Measurements from ENCODE around the gene COL8A2.

Gene COL8A2

DNA sequence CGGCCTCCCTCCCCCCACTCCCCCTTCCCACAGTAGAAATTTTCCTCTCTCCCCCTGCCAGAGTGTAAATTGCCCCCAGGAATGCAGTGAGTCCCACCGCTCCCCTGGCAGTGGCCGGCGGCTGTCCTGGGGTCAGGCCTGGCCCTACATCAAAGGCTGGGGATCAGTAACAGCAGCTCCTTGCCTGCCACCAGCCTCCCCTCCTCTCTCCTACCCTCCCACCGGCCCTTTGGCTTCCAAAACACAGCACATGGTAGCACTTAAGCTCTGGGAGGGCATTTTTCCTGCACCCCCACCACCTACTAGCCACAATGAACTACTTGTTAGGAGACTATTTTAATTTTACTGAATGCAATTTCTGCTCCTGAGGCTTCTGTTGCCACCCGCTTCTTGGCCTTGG is 9.0 kb upstream of the COL8A2 start:
- DNase-seq (ENCODE audit: low spot score in 2 of 2) = no peak
- no peak overlapping the region for H3K4me3 Mint-ChIP-seq
- H3K27ac Mint-ChIP-seq = no peak overlapping the region
- peaks cover 30% of the 10 kb centered on the region for H3K36me3 Mint-ChIP-seq
- H3K4me1 Mint-ChIP-seq = peaks cover 10% of the 10 kb centered on the region
- no peaks in the 10 kb centered on the region for H3K9me3 Mint-ChIP-seq
- no peak for ATAC-seq

DNA sequence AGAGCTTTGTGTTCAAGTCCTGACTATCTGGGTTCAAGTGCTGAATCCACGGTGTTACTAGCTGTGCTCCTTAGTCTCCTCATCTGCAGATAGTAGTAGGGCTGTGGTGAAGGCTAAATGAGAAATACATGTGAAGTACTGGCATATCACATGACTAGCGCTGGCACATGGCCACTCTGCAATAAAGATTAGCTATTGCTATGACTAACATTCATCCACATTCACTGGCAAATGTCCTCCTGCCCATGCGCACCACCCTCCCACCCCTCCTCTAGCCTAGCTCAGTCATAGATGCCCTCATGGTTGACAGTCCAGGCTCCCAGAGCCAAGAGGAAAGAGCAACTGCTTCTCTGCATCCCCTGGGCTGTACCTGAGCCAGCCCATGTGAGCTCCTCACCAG is 8.5 kb upstream of the COL8A2 start:
- no peak for ATAC-seq

DNA sequence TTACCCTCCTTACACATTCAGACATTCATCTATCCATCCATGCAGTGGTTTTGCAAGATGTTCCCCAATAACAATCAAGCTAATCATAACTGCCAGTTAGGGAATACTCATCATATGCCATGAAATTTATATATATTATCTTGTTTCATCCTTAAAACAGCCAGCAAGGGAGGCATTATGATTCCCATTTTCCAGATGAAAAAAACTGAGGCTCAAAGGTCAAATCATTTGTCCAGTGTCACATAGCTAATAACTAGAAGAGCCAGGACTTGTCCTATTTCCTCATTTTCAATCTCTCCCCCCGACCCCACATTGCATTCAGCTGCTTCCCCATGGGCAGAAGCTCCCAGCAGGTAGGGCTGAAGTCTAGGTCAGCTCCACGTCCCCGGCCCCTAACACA is 7.0 kb upstream of the COL8A2 start:
- Mint-ChIP-seq H3K9me3 (no peaks in the 10 kb centered on the region), H3K27ac (no peak overlapping the region), H3K4me3 (no peak overlapping the region), H3K4me1 (peaks cover 14% of the 10 kb centered on the region), H3K36me3 (peaks cover 10% of the 10 kb centered on the region)
- no peak for ATAC-seq
- no peak for DNase-seq (ENCODE audit: low spot score in 2 of 2)

More for the DNA sequence above, 8.5 kb upstream of the COL8A2 start:
- no peak overlapping the region for H3K27ac Mint-ChIP-seq
- DNase-seq (ENCODE audit: low spot score in 2 of 2) = no peak
- no peak overlapping the region for H3K4me3 Mint-ChIP-seq
- peaks cover 10% of the 10 kb centered on the region for H3K4me1 Mint-ChIP-seq
- peaks cover 24% of the 10 kb centered on the region for H3K36me3 Mint-ChIP-seq
- H3K9me3 Mint-ChIP-seq = no peaks in the 10 kb centered on the region

DNA sequence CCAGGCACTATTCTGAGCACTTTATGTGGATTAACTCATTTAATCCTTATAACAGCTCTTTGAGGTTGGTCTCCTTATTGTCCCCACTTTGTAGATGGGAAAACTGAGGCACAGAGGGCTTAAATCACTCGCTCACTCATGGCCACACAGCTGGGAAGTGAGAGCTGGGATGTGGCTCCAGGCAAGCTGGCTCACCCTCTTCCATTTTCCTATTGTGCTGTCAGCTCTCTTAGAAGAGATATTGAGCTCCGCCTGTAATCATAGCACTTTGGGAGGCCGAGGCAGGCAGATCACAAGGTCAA is 3.8 kb upstream of the COL8A2 start:
- ATAC-seq (no peak), DNase-seq (ENCODE audit: low spot score in 2 of 2) (no peak)
- Mint-ChIP-seq H3K27ac (no peak overlapping the region), H3K4me3 (no peak overlapping the region), H3K9me3 (no peaks in the 10 kb centered on the region), H3K4me1 (peaks cover 28% of the 10 kb centered on the region), H3K36me3 (no peaks in the 10 kb centered on the region)

DNA sequence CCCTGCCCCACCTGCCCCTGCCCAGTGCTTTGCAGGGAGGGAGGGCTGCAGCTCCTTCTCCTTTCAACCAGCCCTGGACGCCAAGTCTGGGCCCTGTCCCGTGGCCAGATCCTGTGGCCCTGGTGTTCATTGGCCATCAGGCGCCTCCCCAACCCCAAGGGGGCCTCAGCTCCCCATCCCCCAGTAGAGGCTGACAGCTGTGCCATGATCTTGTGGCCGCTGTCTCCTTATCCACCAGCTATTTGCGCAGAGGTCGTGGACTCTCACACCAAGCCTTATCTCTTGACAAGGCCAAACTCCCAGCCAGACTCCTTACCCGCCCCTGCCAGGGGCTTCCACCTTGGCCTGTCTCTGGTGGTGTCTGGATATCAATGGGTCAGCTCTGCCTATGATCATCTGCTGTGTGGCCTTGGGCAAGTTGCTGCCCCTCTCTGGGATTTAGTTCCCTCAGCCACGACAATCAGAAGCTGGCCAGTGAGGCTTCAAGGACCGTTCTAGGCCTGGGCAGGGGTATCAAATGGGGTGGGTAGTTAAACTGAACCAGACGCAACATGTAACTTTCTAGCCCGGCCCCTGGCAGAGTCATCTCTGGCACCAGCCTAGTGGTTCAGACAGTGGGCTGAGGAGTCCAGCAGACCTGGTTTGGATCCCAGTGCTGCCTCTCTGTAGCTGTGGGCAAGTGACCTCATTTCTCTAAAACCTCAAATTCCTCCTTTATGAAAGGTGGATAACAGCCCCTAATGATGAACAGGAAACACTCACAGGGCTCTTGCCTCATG is 3.3 kb upstream of the COL8A2 start:
- no peak for DNase-seq (ENCODE audit: low spot score in 2 of 2)
- H3K4me1 Mint-ChIP-seq = peaks cover 32% of the 10 kb centered on the region

DNA sequence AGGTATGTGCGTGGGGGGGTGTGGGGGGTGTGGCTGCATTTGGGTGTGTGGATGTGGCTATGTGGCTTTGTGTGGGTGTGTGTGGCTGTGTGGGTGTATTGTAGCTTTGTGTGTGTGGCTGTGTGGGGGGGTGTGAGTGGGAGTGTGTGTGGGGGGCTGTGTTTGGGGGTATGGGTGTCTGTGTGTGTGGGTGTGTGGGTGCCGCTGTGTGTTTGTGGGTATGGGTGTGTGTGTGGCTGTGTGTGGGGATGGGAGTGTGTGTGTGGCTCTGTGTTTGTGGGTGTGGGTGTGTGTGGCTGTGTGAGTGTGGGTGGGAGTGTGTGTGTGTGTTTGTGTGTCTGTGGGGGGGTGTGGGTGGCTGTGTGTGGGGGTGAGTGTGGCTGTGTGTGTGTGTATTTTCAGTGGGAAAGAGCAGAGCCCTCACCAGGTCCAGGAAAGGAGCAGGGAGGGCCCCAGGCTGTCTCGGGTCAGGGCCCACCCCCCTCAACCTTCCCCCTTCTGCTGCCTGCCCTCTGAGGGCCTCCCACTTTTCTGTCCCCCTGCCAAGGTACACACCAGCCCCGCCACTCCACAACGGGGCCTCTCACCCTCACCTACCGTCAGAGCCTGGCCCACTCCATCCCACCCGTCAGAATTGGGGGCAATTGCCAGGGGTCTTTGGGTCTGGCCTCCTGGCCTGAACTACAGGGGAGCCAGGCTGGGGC is 1.9 kb upstream of the COL8A2 start:
- no peaks in the 10 kb centered on the region for H3K9me3 Mint-ChIP-seq
- H3K27ac Mint-ChIP-seq = peak overlapping the region; percentile 74
- H3K4me1 Mint-ChIP-seq = peaks cover 39% of the 10 kb centered on the region
- ATAC-seq (no peak), DNase-seq (ENCODE audit: low spot score in 2 of 2) (no peak)
- H3K4me3 Mint-ChIP-seq = no peak overlapping the region
- no peaks in the 10 kb centered on the region for H3K36me3 Mint-ChIP-seq

More for the DNA sequence above, 3.3 kb upstream of the COL8A2 start:
- ATAC-seq = no peak
- no peak overlapping the region for H3K27ac Mint-ChIP-seq
- no peaks in the 10 kb centered on the region for H3K9me3 Mint-ChIP-seq
- no peak overlapping the region for H3K4me3 Mint-ChIP-seq
- no peaks in the 10 kb centered on the region for H3K36me3 Mint-ChIP-seq

DNA sequence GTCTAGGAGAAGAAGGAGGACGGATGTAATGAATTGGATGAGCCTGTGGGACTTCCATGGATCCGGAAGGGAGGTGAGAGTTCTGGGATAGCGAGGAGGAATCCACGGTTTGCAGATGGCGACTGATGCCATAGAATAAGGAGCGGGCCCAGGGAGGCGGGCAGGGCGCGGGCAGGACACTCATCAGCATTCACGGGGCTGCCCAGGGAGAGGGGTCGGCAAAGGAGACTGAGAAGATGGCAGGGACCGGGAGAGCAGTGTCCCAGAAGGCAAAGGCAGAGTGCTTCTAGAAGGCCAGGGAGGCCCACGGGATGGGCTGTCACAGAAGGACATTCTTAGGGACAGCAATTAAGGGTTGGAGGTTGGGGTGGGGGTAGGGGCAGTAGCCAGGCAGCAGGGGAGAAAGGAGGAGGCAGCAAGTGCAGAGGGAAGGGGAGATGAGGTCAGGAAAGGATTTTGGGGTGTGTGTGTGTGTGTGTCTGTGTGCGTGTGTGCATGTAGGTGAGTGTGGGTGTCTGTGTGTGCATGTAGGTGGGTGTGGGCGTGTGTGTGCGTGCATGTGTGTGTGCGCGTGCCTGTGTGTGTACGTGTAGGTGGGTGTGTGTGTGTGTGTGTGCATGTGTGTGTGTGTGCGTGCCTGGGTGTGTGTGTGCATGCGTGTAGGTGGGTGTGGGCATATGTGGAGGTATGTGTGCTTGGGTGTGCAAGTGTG is 1.1 kb upstream of the COL8A2 start:
- H3K4me1 Mint-ChIP-seq = peaks cover 39% of the 10 kb centered on the region
- ATAC-seq (no peak), DNase-seq (ENCODE audit: low spot score in 2 of 2) (no peak)
- no peaks in the 10 kb centered on the region for H3K9me3 Mint-ChIP-seq
- no peaks in the 10 kb centered on the region for H3K36me3 Mint-ChIP-seq
- H3K4me3 Mint-ChIP-seq = peak overlapping the region; percentile 48
- peak overlapping the region; percentile 74 for H3K27ac Mint-ChIP-seq

DNA sequence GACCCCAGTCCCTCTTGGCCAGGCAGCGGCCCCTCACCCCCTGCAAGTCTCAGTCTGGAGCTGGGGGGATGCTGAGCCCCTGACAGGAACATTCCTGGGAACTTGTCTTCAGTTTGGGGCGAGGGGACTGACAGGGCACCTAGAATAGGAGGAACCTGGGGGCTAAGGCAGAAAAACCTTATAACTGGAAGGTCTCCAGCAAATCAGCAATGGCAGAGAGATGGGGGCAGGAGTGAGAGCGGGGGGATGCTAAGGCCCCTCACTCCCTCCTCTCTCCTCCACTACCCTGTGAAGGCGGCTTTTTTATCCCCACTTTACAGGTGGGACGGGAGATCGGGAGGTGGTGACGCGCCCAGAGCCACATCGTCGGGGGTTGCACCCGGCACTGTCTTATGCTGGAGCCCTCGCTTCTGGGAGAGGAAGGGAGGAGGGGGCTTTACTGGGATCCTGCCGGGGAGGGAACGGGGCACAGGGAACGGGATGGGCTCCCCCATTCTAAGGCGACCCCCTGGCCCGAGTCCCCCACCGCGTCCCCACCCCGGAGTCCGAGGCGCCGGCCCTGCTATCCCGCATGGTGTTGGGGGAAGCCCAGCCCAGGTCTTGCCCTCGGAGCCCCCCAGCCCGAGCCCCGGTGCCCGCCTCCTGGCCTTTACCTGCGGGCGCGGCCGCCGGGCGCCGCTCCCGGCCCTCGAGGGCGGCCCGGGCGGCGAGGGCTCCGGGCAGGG is 456 bp downstream of the COL8A2 start:
- no peaks in the 10 kb centered on the region for H3K36me3 Mint-ChIP-seq
- H3K4me1 Mint-ChIP-seq = peaks cover 39% of the 10 kb centered on the region
- DNase-seq (ENCODE audit: low spot score in 2 of 2) = no peak
- no peaks in the 10 kb centered on the region for H3K9me3 Mint-ChIP-seq
- peak overlapping the region; percentile 53 for H3K4me3 Mint-ChIP-seq
- no peak for ATAC-seq
- H3K27ac Mint-ChIP-seq = no peak overlapping the region

DNA sequence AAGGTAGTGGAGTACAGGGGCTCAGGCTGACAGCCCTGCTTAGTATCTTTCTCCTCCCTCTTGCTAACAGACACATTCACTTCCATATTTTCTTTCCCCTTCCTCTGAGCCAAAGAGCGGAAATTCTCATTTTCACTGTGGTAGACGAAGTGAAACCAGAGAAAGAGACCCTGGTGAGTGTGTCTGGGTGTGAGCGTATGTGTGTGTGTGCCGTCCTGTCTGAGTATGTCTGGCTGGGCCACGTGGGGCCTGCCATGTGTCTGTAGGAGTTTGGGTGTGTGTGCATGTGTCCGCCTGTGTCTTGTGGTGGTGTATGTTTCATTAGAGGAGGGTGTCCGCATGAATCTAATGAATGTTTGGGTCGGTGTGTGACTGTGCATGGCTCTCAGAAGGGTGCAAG is 1.7 kb downstream of the COL8A2 start:
- Mint-ChIP-seq H3K27ac (no peak overlapping the region), H3K4me3 (no peak overlapping the region), H3K9me3 (no peaks in the 10 kb centered on the region), H3K36me3 (no peaks in the 10 kb centered on the region), H3K4me1 (peaks cover 39% of the 10 kb centered on the region)
- ATAC-seq (peak; percentile 55), DNase-seq (ENCODE audit: low spot score in 2 of 2) (no peak)

DNA sequence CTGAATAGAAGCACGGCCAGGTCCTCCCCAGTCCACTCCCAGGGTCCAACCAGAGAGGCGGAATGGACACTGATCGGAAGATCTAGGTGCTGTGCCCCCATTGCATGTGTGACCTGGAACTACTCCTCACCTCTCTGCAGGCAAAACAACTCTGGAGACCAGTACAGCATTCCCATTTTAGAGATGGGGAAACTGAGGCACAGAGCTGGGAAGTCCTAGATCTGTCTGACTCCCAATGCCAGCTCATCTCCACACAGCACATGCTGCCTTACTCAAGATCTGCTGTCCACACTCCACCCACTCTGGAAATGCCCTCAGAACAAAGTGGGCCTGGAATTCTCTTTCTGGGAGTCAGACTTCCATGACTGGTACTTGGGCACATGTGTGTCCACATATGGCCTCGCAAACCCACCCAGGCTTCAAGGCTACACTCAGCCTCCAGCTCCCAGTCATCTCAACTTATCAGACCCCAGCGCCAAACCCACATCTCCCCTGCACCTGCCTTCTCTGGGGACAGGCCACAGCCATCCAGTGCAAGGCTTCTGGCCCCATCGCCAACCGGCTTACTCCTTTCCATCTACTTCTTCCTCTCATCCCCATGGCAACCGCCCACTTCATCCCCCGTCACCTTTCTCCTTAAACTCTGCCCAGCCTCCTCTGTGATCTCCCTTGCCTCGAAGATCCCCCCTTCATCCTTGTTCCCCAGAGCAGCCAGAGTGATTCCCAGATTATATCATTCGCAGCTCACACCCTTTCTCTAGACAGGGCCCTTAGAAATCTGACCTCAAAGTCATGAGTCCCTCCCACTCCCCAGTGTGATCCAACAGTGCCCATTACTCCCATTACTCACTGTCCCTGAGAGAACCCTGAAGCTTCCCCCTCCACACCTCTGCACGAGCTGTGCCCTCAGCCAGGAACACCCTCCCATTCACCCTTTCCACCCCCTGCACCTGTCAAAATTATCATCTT is 2.7 kb downstream of the COL8A2 start:
- Mint-ChIP-seq H3K4me3 (no peak overlapping the region), H3K4me1 (peaks cover 38% of the 10 kb centered on the region), H3K9me3 (no peaks in the 10 kb centered on the region), H3K27ac (no peak overlapping the region), H3K36me3 (no peaks in the 10 kb centered on the region)
- ATAC-seq = no peak
- no peak for DNase-seq (ENCODE audit: low spot score in 2 of 2)

DNA sequence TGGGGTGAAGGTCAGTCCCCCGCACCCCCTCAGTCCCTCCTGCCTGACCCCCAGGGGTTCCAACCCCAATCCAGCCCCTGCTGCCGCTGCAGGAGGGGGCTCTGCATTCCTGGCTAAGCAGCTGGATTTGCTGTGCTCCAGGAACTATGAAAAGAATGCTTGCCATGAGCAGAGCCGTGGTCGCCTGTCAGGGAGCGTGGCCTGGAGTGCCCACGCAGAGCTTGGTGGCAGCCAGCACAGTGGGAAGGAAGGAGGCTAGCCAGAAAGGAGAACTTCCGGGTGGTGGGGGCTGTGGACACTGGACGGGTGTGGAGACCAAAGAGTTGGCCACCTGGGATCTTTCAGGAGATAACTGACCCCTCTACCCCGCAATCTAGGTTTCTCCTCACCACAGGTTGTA is 5.6 kb downstream of the COL8A2 start:
- DNase-seq (ENCODE audit: low spot score in 2 of 2) (no peak), ATAC-seq (no peak)
- Mint-ChIP-seq H3K4me1 (peaks cover 16% of the 10 kb centered on the region), H3K36me3 (no peaks in the 10 kb centered on the region), H3K27ac (no peak overlapping the region), H3K9me3 (no peaks in the 10 kb centered on the region), H3K4me3 (no peak overlapping the region)

DNA sequence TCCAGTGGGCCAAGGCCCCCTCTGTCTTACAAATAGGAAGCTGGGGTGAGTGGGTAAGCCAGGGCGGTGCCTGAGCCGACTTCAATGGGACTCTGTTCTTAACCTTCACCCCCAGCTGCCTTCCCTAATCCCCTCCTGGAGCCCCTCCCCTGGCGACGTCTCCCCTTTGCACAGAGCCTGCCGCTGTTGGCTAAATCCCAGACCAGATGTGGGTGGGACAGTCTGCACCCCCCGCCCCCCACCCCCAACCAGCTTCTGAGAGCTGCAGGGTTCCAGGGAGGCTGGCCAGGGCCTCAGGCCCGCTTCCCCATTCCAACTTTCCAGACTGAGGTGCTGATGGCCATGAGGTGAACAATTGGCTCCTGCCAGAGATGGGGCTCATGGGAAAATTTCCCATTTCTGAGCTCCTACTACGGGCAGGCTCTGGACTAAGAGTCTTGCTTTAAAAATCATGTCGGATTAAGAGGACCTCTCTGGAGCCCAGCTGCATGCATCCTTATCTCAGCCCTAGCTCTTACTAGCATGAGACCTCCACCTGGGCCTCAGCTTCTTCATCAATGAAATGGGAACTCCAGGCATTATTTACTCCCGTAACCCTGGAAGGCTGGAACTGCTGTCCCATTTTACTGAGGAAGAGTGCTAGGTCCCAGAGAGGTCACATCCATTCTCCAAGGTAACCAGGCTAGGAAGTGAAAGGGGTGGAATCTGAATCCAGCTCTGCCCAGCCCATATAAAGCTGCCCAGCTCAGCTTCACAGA is 6.4 kb downstream of the COL8A2 start:
- ATAC-seq (no peak), DNase-seq (ENCODE audit: low spot score in 2 of 2) (no peak)
- Mint-ChIP-seq H3K27ac (no peak overlapping the region), H3K4me1 (peaks cover 11% of the 10 kb centered on the region), H3K36me3 (no peaks in the 10 kb centered on the region), H3K9me3 (no peaks in the 10 kb centered on the region), H3K4me3 (no peak overlapping the region)

DNA sequence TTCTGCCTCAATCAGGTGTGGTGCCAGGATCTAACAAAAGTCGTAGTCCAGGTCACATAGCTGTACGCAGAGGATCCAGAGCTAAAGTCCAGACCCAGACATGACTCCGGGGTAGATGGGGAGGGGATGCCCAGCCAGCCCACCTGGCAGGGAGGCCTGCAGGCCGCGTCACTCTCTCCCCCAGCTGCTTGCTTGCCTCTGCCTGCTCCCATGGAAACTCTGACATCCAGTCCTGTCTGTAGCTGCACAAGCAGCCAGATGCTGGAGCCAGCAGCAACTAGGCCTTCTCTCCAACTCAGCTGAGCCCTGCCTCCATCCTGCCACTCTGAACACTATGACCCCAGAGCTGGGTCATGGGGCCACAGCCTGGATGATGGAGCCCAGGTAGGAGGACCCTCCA is 8.1 kb downstream of the COL8A2 start:
- H3K36me3 Mint-ChIP-seq = no peaks in the 10 kb centered on the region
- H3K4me1 Mint-ChIP-seq = no peaks in the 10 kb centered on the region
- DNase-seq (ENCODE audit: low spot score in 2 of 2) (no peak), ATAC-seq (peak; percentile 14)
- no peaks in the 10 kb centered on the region for H3K9me3 Mint-ChIP-seq
- no peak overlapping the region for H3K27ac Mint-ChIP-seq
- no peak overlapping the region for H3K4me3 Mint-ChIP-seq

DNA sequence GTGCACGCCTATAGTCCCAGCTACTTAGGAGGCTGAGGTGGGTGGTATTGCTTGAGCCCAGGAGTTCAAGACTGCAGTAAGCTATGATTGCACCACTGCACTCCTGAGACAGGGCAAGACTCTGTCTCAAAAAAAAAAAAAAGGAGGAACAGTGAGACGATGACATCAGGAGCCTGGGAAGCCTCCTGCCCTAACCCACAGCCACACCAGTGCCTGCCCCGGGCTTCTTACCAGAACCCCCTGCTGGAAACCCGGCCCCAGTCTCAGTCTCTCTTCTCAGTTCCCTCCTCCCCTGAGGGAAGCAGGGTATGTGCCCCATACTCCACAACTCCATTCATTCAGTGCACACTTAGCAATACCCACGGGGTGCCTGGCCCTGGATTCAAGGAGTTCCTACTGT is 9.1 kb downstream of the COL8A2 start:
- H3K4me3 Mint-ChIP-seq = no peak overlapping the region
- DNase-seq (ENCODE audit: low spot score in 2 of 2) = no peak
- peaks cover 7% of the 10 kb centered on the region for H3K4me1 Mint-ChIP-seq
- H3K9me3 Mint-ChIP-seq = no peaks in the 10 kb centered on the region
- no peak overlapping the region for H3K27ac Mint-ChIP-seq
- ATAC-seq = no peak
- no peaks in the 10 kb centered on the region for H3K36me3 Mint-ChIP-seq
